ENCODE results near the gene DISP3. TPM values are rescaled to one million over a fixed set of nuclear protein-coding genes. Genes with fewer than 3 reads are reported as not detected.

The DISP3 gene
- total and polyA plus RNA-seq, 2 of the 13 experiments (the other 11 are each of a cell fraction or from before 2014, with no cell fraction given), result 0.08 to 0.13 TPM

DNA sequence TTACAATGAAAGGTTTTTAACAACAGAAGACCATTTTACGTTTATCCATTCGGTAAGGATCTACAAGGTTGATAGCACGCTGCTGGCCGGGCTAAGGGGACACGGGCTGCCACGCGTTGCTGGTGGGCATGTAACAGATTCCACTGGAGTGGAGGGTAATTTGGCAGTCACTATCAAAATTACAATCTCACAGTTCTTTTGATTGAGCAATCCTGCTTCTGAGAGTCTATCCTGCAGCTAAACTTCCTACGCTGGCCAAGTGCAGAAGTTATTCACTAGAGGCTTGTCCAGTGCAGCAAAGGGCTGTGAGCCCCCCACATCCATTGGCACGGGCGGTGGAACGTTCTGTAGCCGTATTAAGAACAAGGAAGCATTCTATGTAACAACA is 61.8 kb downstream of the DISP3 start:
- no peaks in the 10 kb centered on the region for H3K4me1 ChIP-seq (ENCODE audit: insufficient read depth, low read length)
- intact Hi-C loops (cut with micrococcal nuclease; ENCODE audit: unreplicated experiment), result no loop called here
- no TSS peak for BruUV-seq (replicated peaks)
- POLR2A ChIA-PET, result no interaction called here
- H3K27me3 ChIP-seq (ENCODE audit: control insufficient read depth in 1 of 2, insufficient read depth in 2 of 2, low read length in 2 of 2), result peaks cover 2 to 55% of the 10 kb centered on the region in 2 experiments; a peak in 4 of 5 replicates
- no peak overlapping the region for H3K9ac ChIP-seq (ENCODE audit: insufficient read depth, low read depth, low read length)
- H3K9me3 ChIP-seq (ENCODE audit: low read length), result no peaks in the 10 kb centered on the region
- DNase-seq (ENCODE audit: low spot score) (no peak), FAIRE-seq (no peak), ATAC-seq (no peak)
- H3K79me2 ChIP-seq (ENCODE audit: insufficient read depth, low read length), result no peaks in the 10 kb centered on the region
- in situ Hi-C loops (cut with HindIII; ENCODE audit: extremely low pct_ligation_motif_present, low pct_unique_long_range_greater_than_20kb), result no loop called here
- no peak overlapping the region for H3K4me2 ChIP-seq (ENCODE audit: low read depth, low read length)
- no peak overlapping the region for H2AFZ ChIP-seq (ENCODE audit: low read length)
- H3K36me3 ChIP-seq (replicated peaks in 1 of 2; ENCODE audit: control insufficient read depth in 1 of 2, insufficient read depth in 2 of 2, low read length in 2 of 2), result no peaks in the 10 kb centered on the region
- H3K4me3 ChIP-seq (replicated peaks in 1 of 3; ENCODE audit: insufficient read depth in 1 of 3, low read depth in 2 of 3, low read length in 3 of 3), result no peak overlapping the region
- CTCF ChIA-PET (ENCODE audit: low intra/inter-chr PET ratio, low total read pairs), result no interaction called here
- H4K20me1 ChIP-seq (ENCODE audit: insufficient read depth, low read length), result no peaks in the 10 kb centered on the region
- 11% methylated on average over 12 of the region's 12 CpGs for WGBS (ENCODE audit: low lambda C conversion rate)
- TF ChIP-seq SIN3A (IDR thresholded peaks at IDR 0.05; ENCODE audit: borderline replicate concordance, low read depth, low read length) (no peak), CEBPB (IDR thresholded peaks at IDR 0.05; ENCODE audit: borderline replicate concordance, low read depth, low read length) (0 out of 2 replicates have a peak, but pooled peaks have one; percentile 5)
- TF ChIP-seq, protein P1, sequence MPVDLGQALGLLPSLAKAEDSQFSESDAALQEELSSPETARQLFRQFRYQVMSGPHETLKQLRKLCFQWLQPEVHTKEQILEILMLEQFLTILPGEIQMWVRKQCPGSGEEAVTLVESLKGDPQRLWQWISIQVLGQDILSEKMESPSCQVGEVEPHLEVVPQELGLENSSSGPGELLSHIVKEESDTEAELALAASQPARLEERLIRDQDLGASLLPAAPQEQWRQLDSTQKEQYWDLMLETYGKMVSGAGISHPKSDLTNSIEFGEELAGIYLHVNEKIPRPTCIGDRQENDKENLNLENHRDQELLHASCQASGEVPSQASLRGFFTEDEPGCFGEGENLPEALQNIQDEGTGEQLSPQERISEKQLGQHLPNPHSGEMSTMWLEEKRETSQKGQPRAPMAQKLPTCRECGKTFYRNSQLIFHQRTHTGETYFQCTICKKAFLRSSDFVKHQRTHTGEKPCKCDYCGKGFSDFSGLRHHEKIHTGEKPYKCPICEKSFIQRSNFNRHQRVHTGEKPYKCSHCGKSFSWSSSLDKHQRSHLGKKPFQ (CRISPR knock-in tag; IDR thresholded peaks at IDR 0.05; ENCODE audit: insufficient replicate concordance), result no peak
- no peak overlapping the region for H3K27ac ChIP-seq (ENCODE audit: extremely low read length, insufficient read depth, low read length)

DNA sequence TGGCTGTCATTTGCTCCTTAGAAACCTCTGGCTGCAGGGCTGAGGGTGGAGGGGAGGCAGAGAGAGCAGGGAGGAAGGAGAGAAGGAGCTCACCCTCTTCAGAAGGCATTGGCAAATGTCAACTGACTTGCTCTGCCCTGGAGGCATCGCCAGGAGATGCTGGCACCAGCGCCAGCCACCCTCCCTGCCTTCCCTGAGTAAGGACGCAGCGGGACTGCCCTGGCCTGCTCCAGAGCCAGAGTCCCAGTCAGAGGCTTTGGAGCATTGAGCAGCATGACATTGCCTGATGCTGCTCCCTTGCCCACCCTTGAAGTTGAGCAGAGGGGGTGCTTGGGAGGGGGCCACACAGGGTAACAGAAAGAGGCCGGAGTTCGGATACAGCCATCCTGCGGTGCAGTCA is 62.3 kb downstream of the DISP3 start:
- no CpG with 5 or more reads among the region's 7 CpGs for WGBS (ENCODE audit: low lambda C conversion rate)
- peaks cover 2 to 58% of the 10 kb centered on the region in 2 experiments; a peak in 4 of 5 replicates for H3K27me3 ChIP-seq (ENCODE audit: control insufficient read depth in 1 of 2, insufficient read depth in 2 of 2, low read length in 2 of 2)
- H3K36me3 ChIP-seq (replicated peaks in 1 of 2; ENCODE audit: control insufficient read depth in 1 of 2, insufficient read depth in 2 of 2, low read length in 2 of 2), result no peaks in the 10 kb centered on the region
- intact Hi-C loops (cut with micrococcal nuclease; ENCODE audit: unreplicated experiment) (no loop called here), in situ Hi-C loops (cut with HindIII; ENCODE audit: extremely low pct_ligation_motif_present, low pct_unique_long_range_greater_than_20kb) (no loop called here)
- no peak overlapping the region for H3K4me2 ChIP-seq (ENCODE audit: low read depth, low read length)
- no peak for FAIRE-seq
- H3K9ac ChIP-seq (ENCODE audit: insufficient read depth, low read depth, low read length), result no peak overlapping the region
- no peaks in the 10 kb centered on the region for H3K9me3 ChIP-seq (ENCODE audit: low read length)
- no peaks in the 10 kb centered on the region for H3K79me2 ChIP-seq (ENCODE audit: insufficient read depth, low read length)
- no peak overlapping the region for H3K4me3 ChIP-seq (replicated peaks in 1 of 3; ENCODE audit: insufficient read depth in 1 of 3, low read depth in 2 of 3, low read length in 3 of 3)
- no peak for DNase-seq (ENCODE audit: low spot score)
- no peak for ATAC-seq
- POLR2A ChIA-PET, result no interaction called here
- no peak overlapping the region for H2AFZ ChIP-seq (ENCODE audit: low read length)
- H4K20me1 ChIP-seq (ENCODE audit: insufficient read depth, low read length), result no peaks in the 10 kb centered on the region
- no TSS peak for BruUV-seq (replicated peaks)
- TF ChIP-seq SMAD3 (CRISPR knock-in tag; IDR thresholded peaks at IDR 0.05) (no peak), ZBTB20 (CRISPR knock-in tag; IDR thresholded peaks at IDR 0.05; ENCODE audit: borderline replicate concordance, low read depth) (no peak), PTBP1 (IDR thresholded peaks at IDR 0.05; ENCODE audit: low read depth, low read length, poor library complexity, severe bottlenecking) (no peak), REXO4 (CRISPR knock-in tag; IDR thresholded peaks at IDR 0.05; ENCODE audit: borderline replicate concordance) (no peak)
- TF ChIP-seq, protein P2, sequence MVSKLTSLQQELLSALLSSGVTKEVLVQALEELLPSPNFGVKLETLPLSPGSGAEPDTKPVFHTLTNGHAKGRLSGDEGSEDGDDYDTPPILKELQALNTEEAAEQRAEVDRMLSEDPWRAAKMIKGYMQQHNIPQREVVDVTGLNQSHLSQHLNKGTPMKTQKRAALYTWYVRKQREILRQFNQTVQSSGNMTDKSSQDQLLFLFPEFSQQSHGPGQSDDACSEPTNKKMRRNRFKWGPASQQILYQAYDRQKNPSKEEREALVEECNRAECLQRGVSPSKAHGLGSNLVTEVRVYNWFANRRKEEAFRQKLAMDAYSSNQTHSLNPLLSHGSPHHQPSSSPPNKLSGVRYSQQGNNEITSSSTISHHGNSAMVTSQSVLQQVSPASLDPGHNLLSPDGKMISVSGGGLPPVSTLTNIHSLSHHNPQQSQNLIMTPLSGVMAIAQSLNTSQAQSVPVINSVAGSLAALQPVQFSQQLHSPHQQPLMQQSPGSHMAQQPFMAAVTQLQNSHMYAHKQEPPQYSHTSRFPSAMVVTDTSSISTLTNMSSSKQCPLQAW (CRISPR knock-in tag; IDR thresholded peaks at IDR 0.05), result no peak
- TF ChIP-seq, protein P3, sequence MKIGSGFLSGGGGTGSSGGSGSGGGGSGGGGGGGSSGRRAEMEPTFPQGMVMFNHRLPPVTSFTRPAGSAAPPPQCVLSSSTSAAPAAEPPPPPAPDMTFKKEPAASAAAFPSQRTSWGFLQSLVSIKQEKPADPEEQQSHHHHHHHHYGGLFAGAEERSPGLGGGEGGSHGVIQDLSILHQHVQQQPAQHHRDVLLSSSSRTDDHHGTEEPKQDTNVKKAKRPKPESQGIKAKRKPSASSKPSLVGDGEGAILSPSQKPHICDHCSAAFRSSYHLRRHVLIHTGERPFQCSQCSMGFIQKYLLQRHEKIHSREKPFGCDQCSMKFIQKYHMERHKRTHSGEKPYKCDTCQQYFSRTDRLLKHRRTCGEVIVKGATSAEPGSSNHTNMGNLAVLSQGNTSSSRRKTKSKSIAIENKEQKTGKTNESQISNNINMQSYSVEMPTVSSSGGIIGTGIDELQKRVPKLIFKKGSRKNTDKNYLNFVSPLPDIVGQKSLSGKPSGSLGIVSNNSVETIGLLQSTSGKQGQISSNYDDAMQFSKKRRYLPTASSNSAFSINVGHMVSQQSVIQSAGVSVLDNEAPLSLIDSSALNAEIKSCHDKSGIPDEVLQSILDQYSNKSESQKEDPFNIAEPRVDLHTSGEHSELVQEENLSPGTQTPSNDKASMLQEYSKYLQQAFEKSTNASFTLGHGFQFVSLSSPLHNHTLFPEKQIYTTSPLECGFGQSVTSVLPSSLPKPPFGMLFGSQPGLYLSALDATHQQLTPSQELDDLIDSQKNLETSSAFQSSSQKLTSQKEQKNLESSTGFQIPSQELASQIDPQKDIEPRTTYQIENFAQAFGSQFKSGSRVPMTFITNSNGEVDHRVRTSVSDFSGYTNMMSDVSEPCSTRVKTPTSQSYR (CRISPR knock-in tag; IDR thresholded peaks at IDR 0.05; ENCODE audit: borderline replicate concordance), result no peak
- CTCF ChIA-PET (ENCODE audit: low intra/inter-chr PET ratio, low total read pairs), result no interaction called here
- H3K4me1 ChIP-seq (ENCODE audit: insufficient read depth, low read length), result no peaks in the 10 kb centered on the region
- no peak overlapping the region for H3K27ac ChIP-seq (ENCODE audit: extremely low read length, insufficient read depth, low read length)

Data from HepG2 (cell line).